VCaP (cell line): ENCODE data around the gene ANKRD13B.
"Not testable (repeated sequence)": the region's sequence is repeated elsewhere in the genome, so short reads cannot be mapped to it uniquely, and the experiment has no call there.

Experiments used
- H3K27ac ChIP-seq: fragments of 450-650 bp; 2 replicates; pipeline ENCODE4 v1.5.1; 2017
- CTCF ChIP-seq: fragments of 450-650 bp; conservative IDR thresholded peaks from 2 replicates; pipeline ENCODE4 v1.5.1; 2017; ENCODE audit warnings: mild to moderate bottlenecking, moderate library complexity

ANKRD13B gene

GRCh38 chr17:29640981-29641642 is 48.2 kb downstream of the ANKRD13B start:
- no peak for TF ChIP-seq CTCF
- peak overlapping the region; percentile 68 for H3K27ac ChIP-seq

- TF ChIP-seq CTCF: no peak
- peak overlapping the region; percentile 68 for H3K27ac ChIP-seq
Measured at GRCh38 chr17:29642171-29642611, 49.3 kb downstream of the ANKRD13B start.

DNA sequence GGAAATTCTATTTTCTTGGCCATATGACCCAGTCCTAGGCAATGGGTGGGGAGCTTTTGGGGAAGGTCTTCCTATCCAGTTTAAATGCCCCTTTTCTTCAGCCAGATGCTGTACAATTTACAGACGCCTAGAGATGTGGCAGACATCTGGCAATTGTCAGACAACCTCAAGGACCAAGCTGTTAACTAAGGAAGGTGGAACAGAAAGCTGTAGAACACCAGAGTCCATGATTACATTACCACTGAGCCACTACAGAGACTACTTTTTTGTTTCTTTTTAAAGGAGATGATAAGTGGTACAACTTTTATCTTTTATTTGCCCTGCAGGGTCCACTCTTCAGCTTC is 50.9 kb downstream of the ANKRD13B start:
- TF ChIP-seq CTCF: no peak
- H3K27ac ChIP-seq: peak overlapping the region; percentile 68

DNA sequence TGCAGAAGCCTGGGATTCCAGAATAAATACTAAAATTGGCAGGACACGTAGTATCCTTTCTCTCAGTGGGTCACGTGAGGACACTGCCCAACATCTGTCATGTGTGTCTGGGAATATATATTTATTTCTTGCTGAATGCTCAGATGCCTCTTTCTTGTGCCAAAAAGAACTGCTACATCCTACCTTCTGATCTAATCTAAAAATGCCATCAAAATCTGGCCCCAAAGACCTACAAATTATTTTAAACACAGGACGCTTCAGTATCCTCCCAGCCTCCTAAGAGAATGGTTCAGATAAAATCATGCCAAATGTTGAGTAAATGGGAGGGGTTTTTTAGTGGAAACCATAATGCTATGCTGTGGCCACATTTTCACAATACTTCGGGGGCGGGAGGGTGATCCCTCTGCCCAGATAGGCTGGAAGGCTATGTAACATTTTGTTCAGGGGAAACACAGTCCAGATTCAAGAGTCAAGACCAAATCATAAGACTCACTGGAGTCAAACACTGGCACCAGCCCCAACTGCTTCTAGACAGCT is 52.7 kb downstream of the ANKRD13B start:
- no peak for TF ChIP-seq CTCF

DNA sequence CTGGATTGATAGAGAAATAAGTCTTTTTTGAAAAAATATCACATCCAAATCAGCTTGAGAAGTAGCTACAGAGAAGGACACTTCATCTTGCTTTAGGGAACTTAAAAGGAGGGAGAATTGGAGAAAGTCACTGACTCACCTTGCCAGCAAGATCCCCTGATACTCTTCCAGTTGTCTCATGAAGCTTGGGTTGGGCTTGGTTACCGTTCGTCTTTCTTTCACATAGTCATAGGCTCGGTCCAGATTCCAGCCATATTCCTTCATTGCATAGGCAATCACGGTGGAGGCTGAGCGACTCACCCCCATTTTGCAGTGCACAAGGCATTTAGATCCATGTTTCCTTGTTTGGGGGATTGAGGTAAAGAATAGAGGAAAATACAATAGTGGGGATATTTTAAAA is 55.1 kb downstream of the ANKRD13B start:
- no peak for TF ChIP-seq CTCF
- no peak overlapping the region for H3K27ac ChIP-seq

More for the DNA sequence above, 52.7 kb downstream of the ANKRD13B start:
- H3K27ac ChIP-seq: peak overlapping the region; percentile 68

GRCh38 chr17:29649359-29649758 is 56.4 kb downstream of the ANKRD13B start:
- no peak overlapping the region for H3K27ac ChIP-seq
- TF ChIP-seq CTCF: no peak

DNA sequence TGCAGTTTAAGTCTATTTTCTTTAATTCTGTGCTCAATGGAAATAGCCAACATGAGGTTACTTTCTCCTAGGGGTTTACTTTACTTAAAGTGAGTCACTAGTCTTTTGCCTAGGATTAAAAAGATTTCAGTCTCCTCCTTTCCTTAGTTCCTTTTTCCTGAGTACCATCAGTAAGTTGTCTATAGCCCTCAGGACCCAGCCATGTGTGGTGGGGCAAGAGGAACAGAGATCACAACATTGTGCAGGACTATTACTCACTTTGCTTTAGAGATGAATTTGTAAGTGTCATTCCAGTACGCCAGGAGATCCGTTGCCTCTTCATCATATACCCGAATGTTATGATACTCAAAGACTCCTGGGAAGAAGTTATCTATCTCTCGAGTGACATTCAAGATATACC is 57.5 kb downstream of the ANKRD13B start:
- no peak for TF ChIP-seq CTCF
- no peak overlapping the region for H3K27ac ChIP-seq

GRCh38 chr17:29651913-29652312 is 59.0 kb downstream of the ANKRD13B start:
- H3K27ac ChIP-seq: not testable (repeated sequence)
